ENCODE data around the gene RBCK1. TPM values are rescaled to one million over a fixed set of nuclear protein-coding genes. Genes with fewer than 3 reads are reported as not detected.
A peak's percentile ranks its signal among the peaks of the same experiment; 100 is the strongest.

The RBCK1 gene
- total and polyA plus RNA-seq, 9 of the 15 experiments (the other 6 are each of a cell fraction or from before 2014, with no cell fraction given), result 5.9 to 59.3 (median 26.5) TPM

DNA sequence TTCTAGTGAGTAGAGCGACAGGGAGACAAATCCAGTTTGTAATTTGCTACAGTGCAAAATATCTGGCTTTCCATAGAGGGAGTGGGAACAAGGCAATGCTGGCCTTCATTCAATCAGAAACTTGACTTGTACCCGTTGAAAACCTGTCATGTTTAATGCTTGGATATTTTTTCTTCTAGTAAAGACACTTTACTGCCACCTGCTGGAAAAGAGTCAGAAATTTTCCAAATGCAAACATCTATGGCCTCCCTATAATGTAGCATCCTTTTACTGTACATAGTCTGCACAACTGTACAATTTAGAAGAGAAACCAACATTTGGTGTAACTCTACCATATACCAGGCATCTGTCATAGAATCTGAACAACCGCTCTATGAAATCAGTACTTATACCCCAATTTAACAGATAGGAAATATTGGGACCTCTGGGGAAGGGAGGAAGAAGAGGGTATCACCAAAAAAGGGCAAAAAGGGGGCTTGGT, 70.9 kb downstream of the RBCK1 start (continued):
- TF ChIP-seq IRF2 (CRISPR knock-in tag; IDR thresholded peaks at IDR 0.05) (no peak), SMAD4 (CRISPR knock-in tag; conservative IDR thresholded peaks at IDR 0.05) (0 out of 2 replicates have a peak, but pooled peaks have one; percentile 14), MTF1 (CRISPR knock-in tag; IDR thresholded peaks at IDR 0.05; ENCODE audit: borderline replicate concordance) (no peak), YY1 (IDR thresholded peaks at IDR 0.05; ENCODE audit: borderline replicate concordance in 1 of 3, control insufficient read depth in 1 of 3, extremely low read depth in 1 of 3, insufficient read depth in 3 of 3, insufficient read length in 1 of 3, insufficient replicate concordance in 2 of 3, low read depth in 1 of 3, low read length in 2 of 3) (no peak), DMBX1 (CRISPR knock-in tag; IDR thresholded peaks at IDR 0.05; ENCODE audit: borderline replicate concordance) (peak; percentile 15; the same call in 1 of the 2 replicates), FOXJ3 (CRISPR knock-in tag; IDR thresholded peaks at IDR 0.05) (no peak), SMC3 (conservative IDR thresholded peaks at IDR 0.05; ENCODE audit: insufficient read depth, low read depth, low read length) (peak; percentile 38; the same call in 1 of the 2 replicates), SMAD3 (CRISPR knock-in tag; conservative IDR thresholded peaks at IDR 0.05) (no peak), RAD21 (CRISPR knock-in tag; conservative IDR thresholded peaks at IDR 0.05 in 1 of 2, IDR thresholded peaks at IDR 0.05 in 1 of 2) (peak; percentile 68 to 71)
- TF ChIP-seq, protein P1, sequence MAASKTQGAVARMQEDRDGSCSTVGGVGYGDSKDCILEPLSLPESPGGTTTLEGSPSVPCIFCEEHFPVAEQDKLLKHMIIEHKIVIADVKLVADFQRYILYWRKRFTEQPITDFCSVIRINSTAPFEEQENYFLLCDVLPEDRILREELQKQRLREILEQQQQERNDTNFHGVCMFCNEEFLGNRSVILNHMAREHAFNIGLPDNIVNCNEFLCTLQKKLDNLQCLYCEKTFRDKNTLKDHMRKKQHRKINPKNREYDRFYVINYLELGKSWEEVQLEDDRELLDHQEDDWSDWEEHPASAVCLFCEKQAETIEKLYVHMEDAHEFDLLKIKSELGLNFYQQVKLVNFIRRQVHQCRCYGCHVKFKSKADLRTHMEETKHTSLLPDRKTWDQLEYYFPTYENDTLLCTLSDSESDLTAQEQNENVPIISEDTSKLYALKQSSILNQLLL (CRISPR knock-in tag; IDR thresholded peaks at IDR 0.05; ENCODE audit: borderline replicate concordance), result no peak
- TF ChIP-seq, protein P2, sequence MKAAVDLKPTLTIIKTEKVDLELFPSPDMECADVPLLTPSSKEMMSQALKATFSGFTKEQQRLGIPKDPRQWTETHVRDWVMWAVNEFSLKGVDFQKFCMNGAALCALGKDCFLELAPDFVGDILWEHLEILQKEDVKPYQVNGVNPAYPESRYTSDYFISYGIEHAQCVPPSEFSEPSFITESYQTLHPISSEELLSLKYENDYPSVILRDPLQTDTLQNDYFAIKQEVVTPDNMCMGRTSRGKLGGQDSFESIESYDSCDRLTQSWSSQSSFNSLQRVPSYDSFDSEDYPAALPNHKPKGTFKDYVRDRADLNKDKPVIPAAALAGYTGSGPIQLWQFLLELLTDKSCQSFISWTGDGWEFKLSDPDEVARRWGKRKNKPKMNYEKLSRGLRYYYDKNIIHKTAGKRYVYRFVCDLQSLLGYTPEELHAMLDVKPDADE (conservative IDR thresholded peaks at IDR 0.05; ENCODE audit: control insufficient read depth, low read depth, low read length), result no peak
- TF ChIP-seq, protein P3, sequence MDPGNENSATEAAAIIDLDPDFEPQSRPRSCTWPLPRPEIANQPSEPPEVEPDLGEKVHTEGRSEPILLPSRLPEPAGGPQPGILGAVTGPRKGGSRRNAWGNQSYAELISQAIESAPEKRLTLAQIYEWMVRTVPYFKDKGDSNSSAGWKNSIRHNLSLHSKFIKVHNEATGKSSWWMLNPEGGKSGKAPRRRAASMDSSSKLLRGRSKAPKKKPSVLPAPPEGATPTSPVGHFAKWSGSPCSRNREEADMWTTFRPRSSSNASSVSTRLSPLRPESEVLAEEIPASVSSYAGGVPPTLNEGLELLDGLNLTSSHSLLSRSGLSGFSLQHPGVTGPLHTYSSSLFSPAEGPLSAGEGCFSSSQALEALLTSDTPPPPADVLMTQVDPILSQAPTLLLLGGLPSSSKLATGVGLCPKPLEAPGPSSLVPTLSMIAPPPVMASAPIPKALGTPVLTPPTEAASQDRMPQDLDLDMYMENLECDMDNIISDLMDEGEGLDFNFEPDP (CRISPR knock-in tag; IDR thresholded peaks at IDR 0.05), result no peak
